Liver (tissue), 9 donors: ENCODE measurements around the gene PDE10A. TPM values are rescaled to one million over a fixed set of nuclear protein-coding genes. Genes with fewer than 3 reads are reported as not detected.

Experiments used
- DNase-seq: peaks from one replicate; pipeline ENCODE4 v3.0.0-alpha.2; 2017; ENCODE audit warnings: low spot score
- H3K27ac ChIP-seq, 2 donors: one replicate each; pipeline ENCODE4 v1.7.0; 2013; ENCODE audit warnings: inconsistent platforms in 2 of 2, low read length in 2 of 2, control low read depth in 1 of 2, low read depth in 1 of 2, mild to moderate bottlenecking in 1 of 2
- H3K27me3 ChIP-seq, 4 donors: one replicate each; pipeline versions ENCODE4 v1.6.1 to v1.7.0; 2013; ENCODE audit warnings: low read length in 3 of 4, inconsistent platforms in 1 of 4, mild to moderate bottlenecking in 1 of 4, moderate library complexity in 1 of 4; ENCODE audit not compliant: control insufficient read depth in 4 of 4, insufficient read depth in 4 of 4
- H3K36me3 ChIP-seq, 4 donors: one replicate each; pipeline versions ENCODE4 v1.6.1 to v1.7.0; 2013; ENCODE audit warnings: low read length in 3 of 4, mild to moderate bottlenecking in 3 of 4, low read depth in 1 of 4, moderate library complexity in 1 of 4; ENCODE audit not compliant: control insufficient read depth in 4 of 4, insufficient read depth in 3 of 4
- H3K4me1 ChIP-seq, 4 donors: one replicate each; pipeline versions ENCODE4 v1.6.1 to v1.7.0; 2013; ENCODE audit warnings: low read length in 3 of 4, mild to moderate bottlenecking in 3 of 4, moderate library complexity in 1 of 4; ENCODE audit not compliant: control insufficient read depth in 4 of 4, insufficient read depth in 4 of 4
- H3K4me3 ChIP-seq, 3 donors: one replicate each; pipeline versions ENCODE4 v1.6.1 to v1.7.0; 2013; ENCODE audit warnings: low read length in 3 of 3, control low read depth in 1 of 3, low read depth in 1 of 3, mild to moderate bottlenecking in 1 of 3
- H3K9ac ChIP-seq, 2 donors: one replicate each; pipeline ENCODE4 v1.7.0; 2013; ENCODE audit warnings: low read length in 2 of 2, mild to moderate bottlenecking in 2 of 2, moderate library complexity in 2 of 2, control low read depth in 1 of 2, low read depth in 1 of 2
- H3K9me3 ChIP-seq, 4 donors: one replicate each; pipeline versions ENCODE4 v1.6.1 to v1.7.0; 2013; ENCODE audit warnings: low read length in 3 of 4; ENCODE audit not compliant: control insufficient read depth in 4 of 4
- EGR1 ChIP-seq, 2 donors: IDR thresholded peaks; 2 replicates each; pipeline ENCODE4 v1.6.1; 2016 to 2018; ENCODE audit warnings: antibody characterized with exemption in 2 of 2, low read depth in 2 of 2
- FOXA1 ChIP-seq: IDR thresholded peaks from 2 replicates; pipeline ENCODE4 v1.6.1; 2016; ENCODE audit warnings: antibody characterized with exemption
- FOXA2 ChIP-seq: IDR thresholded peaks from 2 replicates; pipeline ENCODE4 v1.6.1; 2016; ENCODE audit warnings: antibody characterized with exemption
- GABPA ChIP-seq, 2 donors: IDR thresholded peaks in 1 of 2; conservative IDR thresholded peaks in 1 of 2; 2 replicates each; pipeline ENCODE4 v1.6.1; 2016; ENCODE audit warnings: antibody characterized with exemption in 2 of 2, mild to moderate bottlenecking in 1 of 2, moderate library complexity in 1 of 2
- HNF4A ChIP-seq, 2 donors: conservative IDR thresholded peaks; 2 replicates each; pipeline ENCODE4 v1.6.1; 2016; ENCODE audit warnings: antibody characterized with exemption in 2 of 2, mild to moderate bottlenecking in 2 of 2
- HNF4G ChIP-seq: IDR thresholded peaks from 2 replicates; pipeline ENCODE4 v1.6.1; 2016; ENCODE audit warnings: antibody characterized with exemption
- JUND ChIP-seq, 2 donors: IDR thresholded peaks; 2 replicates each; pipeline ENCODE4 v1.6.1; 2016; ENCODE audit warnings: antibody characterized with exemption in 2 of 2
- NR2F2 ChIP-seq: IDR thresholded peaks from 2 replicates; pipeline ENCODE4 v1.6.1; 2016; ENCODE audit warnings: antibody characterized with exemption
- RAD21 ChIP-seq, 2 donors: IDR thresholded peaks; 2 replicates each; pipeline ENCODE4 v1.6.1; 2016; ENCODE audit warnings: antibody characterized with exemption in 2 of 2, mild to moderate bottlenecking in 2 of 2
- RXRA ChIP-seq, 2 donors: IDR thresholded peaks; 2 replicates each; pipeline ENCODE4 v1.6.1; 2017 to 2018; ENCODE audit warnings: antibody characterized with exemption in 2 of 2, mild to moderate bottlenecking in 1 of 2
- SP1 ChIP-seq: IDR thresholded peaks from 2 replicates; pipeline ENCODE4 v1.6.1; 2018; ENCODE audit warnings: antibody characterized with exemption, mild to moderate bottlenecking
- TAF1 ChIP-seq: conservative IDR thresholded peaks from 2 replicates; pipeline ENCODE4 v1.6.1; 2016; ENCODE audit warnings: antibody characterized with exemption, mild to moderate bottlenecking
- YY1 ChIP-seq: IDR thresholded peaks from 2 replicates; pipeline ENCODE4 v1.6.1; 2016; ENCODE audit warnings: antibody characterized with exemption, mild to moderate bottlenecking
- WGBS: extraction: QIAGEN DNeasy Blood & Tissue Kit; methylation state at CpG from one replicate; pipeline ENCODE4 v1.1.7; 2013; 5-methylcytosine and 5-hydroxymethylcytosine counted together
- polyA plus RNA-seq, 2 donors: library from polyadenylated mRNA; stranded (reverse) in 1 of 2; unstranded in 1 of 2; fragments of 200-250 nt in 1 of 2; fragments of >200 nt in 1 of 2; fragmentation: Nextera tagmentation in 1 of 2; extraction: Ambion mirVana in 1 of 2; gene quantifications; one replicate each; pipeline versions ENCODE4 v1.2.1 to v1.2.3, GENCODE V29; 2013 to 2015
- total RNA-seq, 2 donors: library from RNA; depleted of rRNA; stranded (reverse); fragments of >200 nt; gene quantifications; one replicate each; pipeline ENCODE4 v1.2.3, GENCODE V29; 2014
- TF ChIP-seq, protein P1 (sequence below): IDR thresholded peaks from 2 replicates; pipeline ENCODE4 v1.6.1; 2016; ENCODE audit warnings: antibody characterized with exemption
- TF ChIP-seq, protein P2 (sequence below): IDR thresholded peaks from 2 replicates; pipeline ENCODE4 v1.6.1; 2016; ENCODE audit warnings: antibody characterized with exemption, mild to moderate bottlenecking
- TF ChIP-seq, protein P3 (sequence below): IDR thresholded peaks from 2 replicates; pipeline ENCODE4 v1.6.1; 2016; ENCODE audit warnings: antibody characterized with exemption
- TF ChIP-seq, protein P4 (sequence below): fragments of 150-350 bp; IDR thresholded peaks from 2 replicates; pipeline ENCODE4 v1.5.1; 2017; ENCODE audit warnings: improper control_type of control experiment, low read depth, low read length; ENCODE audit not compliant: missing input control
- donor health status: healthy.
- donor health status: healthy.
- donor health status: healthy.
- donor health status: healthy.
- donor health status: healthy.

The PDE10A gene
- total and polyA plus RNA-seq, 4 donors, result 0.20 to 1.7 (median 0.47) TPM

DNA sequence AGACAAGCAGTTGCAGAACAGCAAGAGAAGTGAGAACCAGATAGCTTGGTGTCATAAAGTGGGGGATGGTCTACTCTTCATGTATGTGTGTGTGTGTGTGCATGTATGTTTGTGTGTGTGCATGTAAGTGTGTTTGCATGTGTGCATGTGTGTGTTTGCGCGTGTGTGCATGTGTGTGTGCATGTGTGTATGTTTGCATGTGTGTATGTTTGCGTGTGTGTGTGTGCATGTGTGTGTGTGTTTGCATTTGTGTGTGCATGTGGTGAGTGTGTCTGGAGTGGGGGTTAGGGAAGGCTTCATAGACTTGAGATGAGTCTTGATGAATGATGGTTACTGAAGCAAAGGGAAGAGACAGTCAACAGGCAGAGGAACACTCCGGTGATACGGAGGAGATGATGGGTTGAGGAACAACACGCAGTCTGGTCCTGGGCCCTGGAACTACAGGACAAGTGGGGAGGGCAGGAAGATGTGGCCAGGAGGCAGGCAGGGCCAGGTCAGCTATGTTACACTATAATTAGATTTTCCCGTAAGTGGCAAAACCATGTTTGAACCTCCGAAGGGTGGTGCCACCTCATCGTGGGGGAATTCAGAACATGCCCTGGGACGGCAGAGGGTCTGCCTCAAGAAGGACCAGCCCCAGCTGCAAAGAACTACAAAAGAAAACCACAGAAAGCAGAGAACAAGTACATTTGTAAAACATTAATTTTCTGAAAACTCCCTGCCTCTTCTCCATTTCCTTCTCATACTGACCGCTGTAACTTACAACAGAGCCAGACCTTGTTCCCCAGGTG lies 38.7 kb upstream of the PDE10A start:
- WGBS, result 88% methylated on average over 11 of the region's 11 CpGs

DNA sequence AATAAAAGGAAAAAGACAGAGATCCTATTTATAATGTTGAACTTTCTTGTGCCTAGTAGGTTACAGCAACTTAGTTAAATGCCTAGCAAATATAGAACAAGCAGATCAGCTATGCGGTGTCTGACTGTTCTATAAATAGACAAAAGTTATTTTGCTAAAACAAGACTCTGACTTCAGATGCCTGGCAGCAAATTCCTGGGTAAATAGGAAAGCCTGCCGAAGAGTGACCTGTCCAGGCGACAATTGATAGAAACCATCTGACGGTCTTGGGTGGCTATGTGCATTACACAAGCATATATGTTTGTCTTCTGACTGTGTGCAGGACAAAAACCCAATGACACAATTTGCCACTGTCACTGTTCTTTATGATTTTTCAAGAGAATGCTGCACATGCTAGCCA lies 38.0 kb upstream of the PDE10A start:
- Histone ChIP-seq H3K9ac (no peak overlapping the region), H3K4me3 (no peak overlapping the region), H3K36me3 (no peaks in the 10 kb centered on the region), H3K9me3 (no peaks in the 10 kb centered on the region), H3K4me1 (no peaks in the 10 kb centered on the region), H3K27me3 (no peaks in the 10 kb centered on the region), H3K27ac (no peak overlapping the region)
- WGBS, result 72% methylated on average over 4 of the region's 4 CpGs
- DNase-seq, result no peak
- TF ChIP-seq, protein P1, sequence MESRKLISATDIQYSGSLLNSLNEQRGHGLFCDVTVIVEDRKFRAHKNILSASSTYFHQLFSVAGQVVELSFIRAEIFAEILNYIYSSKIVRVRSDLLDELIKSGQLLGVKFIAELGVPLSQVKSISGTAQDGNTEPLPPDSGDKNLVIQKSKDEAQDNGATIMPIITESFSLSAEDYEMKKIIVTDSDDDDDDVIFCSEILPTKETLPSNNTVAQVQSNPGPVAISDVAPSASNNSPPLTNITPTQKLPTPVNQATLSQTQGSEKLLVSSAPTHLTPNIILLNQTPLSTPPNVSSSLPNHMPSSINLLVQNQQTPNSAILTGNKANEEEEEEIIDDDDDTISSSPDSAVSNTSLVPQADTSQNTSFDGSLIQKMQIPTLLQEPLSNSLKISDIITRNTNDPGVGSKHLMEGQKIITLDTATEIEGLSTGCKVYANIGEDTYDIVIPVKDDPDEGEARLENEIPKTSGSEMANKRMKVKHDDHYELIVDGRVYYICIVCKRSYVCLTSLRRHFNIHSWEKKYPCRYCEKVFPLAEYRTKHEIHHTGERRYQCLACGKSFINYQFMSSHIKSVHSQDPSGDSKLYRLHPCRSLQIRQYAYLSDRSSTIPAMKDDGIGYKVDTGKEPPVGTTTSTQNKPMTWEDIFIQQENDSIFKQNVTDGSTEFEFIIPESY, result no peak
- TF ChIP-seq, protein P2, sequence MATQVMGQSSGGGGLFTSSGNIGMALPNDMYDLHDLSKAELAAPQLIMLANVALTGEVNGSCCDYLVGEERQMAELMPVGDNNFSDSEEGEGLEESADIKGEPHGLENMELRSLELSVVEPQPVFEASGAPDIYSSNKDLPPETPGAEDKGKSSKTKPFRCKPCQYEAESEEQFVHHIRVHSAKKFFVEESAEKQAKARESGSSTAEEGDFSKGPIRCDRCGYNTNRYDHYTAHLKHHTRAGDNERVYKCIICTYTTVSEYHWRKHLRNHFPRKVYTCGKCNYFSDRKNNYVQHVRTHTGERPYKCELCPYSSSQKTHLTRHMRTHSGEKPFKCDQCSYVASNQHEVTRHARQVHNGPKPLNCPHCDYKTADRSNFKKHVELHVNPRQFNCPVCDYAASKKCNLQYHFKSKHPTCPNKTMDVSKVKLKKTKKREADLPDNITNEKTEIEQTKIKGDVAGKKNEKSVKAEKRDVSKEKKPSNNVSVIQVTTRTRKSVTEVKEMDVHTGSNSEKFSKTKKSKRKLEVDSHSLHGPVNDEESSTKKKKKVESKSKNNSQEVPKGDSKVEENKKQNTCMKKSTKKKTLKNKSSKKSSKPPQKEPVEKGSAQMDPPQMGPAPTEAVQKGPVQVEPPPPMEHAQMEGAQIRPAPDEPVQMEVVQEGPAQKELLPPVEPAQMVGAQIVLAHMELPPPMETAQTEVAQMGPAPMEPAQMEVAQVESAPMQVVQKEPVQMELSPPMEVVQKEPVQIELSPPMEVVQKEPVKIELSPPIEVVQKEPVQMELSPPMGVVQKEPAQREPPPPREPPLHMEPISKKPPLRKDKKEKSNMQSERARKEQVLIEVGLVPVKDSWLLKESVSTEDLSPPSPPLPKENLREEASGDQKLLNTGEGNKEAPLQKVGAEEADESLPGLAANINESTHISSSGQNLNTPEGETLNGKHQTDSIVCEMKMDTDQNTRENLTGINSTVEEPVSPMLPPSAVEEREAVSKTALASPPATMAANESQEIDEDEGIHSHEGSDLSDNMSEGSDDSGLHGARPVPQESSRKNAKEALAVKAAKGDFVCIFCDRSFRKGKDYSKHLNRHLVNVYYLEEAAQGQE, result no peak
- TF ChIP-seq HNF4A (conservative IDR thresholded peaks at IDR 0.05), result no peak
- no peak for TF ChIP-seq SP1
- no peak for TF ChIP-seq EGR1 (IDR thresholded peaks at IDR 0.05; ENCODE audit: low read depth in 2 of 2)
- TF ChIP-seq YY1, result no peak
- no peak for TF ChIP-seq JUND (IDR thresholded peaks at IDR 0.05)
- no peak for TF ChIP-seq RXRA (IDR thresholded peaks at IDR 0.05)
- no peak for TF ChIP-seq GABPA (IDR thresholded peaks at IDR 0.05 in 1 of 2, conservative IDR thresholded peaks at IDR 0.05 in 1 of 2)
- TF ChIP-seq, protein P3, sequence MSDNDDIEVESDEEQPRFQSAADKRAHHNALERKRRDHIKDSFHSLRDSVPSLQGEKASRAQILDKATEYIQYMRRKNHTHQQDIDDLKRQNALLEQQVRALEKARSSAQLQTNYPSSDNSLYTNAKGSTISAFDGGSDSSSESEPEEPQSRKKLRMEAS, result no peak
- TF ChIP-seq TAF1, result no peak
- TF ChIP-seq FOXA2, result no peak
- TF ChIP-seq HNF4G, result no peak

More for the DNA sequence above, 38.7 kb upstream of the PDE10A start:
- H3K27ac ChIP-seq, result no peak overlapping the region
- no peak for DNase-seq
- H3K9ac ChIP-seq, result no peak overlapping the region
- H3K4me3 ChIP-seq, result no peak overlapping the region
- no peaks in the 10 kb centered on the region for H3K36me3 ChIP-seq
- TF ChIP-seq GABPA (IDR thresholded peaks at IDR 0.05 in 1 of 2, conservative IDR thresholded peaks at IDR 0.05 in 1 of 2) (no peak), FOXA2 (no peak), NR2F2 (no peak), YY1 (no peak), TAF1 (no peak), SP1 (no peak), JUND (IDR thresholded peaks at IDR 0.05) (no peak), EGR1 (IDR thresholded peaks at IDR 0.05; ENCODE audit: low read depth in 2 of 2) (no peak), FOXA1 (no peak), RXRA (IDR thresholded peaks at IDR 0.05) (no peak), RAD21 (IDR thresholded peaks at IDR 0.05) (no peak)
- TF ChIP-seq, protein P2, result no peak
- TF ChIP-seq, protein P4, sequence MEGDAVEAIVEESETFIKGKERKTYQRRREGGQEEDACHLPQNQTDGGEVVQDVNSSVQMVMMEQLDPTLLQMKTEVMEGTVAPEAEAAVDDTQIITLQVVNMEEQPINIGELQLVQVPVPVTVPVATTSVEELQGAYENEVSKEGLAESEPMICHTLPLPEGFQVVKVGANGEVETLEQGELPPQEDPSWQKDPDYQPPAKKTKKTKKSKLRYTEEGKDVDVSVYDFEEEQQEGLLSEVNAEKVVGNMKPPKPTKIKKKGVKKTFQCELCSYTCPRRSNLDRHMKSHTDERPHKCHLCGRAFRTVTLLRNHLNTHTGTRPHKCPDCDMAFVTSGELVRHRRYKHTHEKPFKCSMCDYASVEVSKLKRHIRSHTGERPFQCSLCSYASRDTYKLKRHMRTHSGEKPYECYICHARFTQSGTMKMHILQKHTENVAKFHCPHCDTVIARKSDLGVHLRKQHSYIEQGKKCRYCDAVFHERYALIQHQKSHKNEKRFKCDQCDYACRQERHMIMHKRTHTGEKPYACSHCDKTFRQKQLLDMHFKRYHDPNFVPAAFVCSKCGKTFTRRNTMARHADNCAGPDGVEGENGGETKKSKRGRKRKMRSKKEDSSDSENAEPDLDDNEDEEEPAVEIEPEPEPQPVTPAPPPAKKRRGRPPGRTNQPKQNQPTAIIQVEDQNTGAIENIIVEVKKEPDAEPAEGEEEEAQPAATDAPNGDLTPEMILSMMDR, result no peak
- no peaks in the 10 kb centered on the region for H3K27me3 ChIP-seq
- no peaks in the 10 kb centered on the region for H3K4me1 ChIP-seq
- no peaks in the 10 kb centered on the region for H3K9me3 ChIP-seq
